Stimulated activated CD4-positive, alpha-beta T cell treated with anti-CD3 and anti-CD28 coated beads, Interleukin-1b, Interleukin-23, amount 100 ng/mL, for 4 hours (primary cell): Measurements from ENCODE around the gene RXRA.
"Not testable (repeated sequence)": the region's sequence is repeated elsewhere in the genome, so short reads cannot be mapped to it uniquely, and the experiment has no call there.

Experiments used
- DNase-seq, 2 donors: peaks; one replicate each; pipeline ENCODE4 v3.0.0-alpha.2; 2020; ENCODE audit warnings: low read depth in 2 of 2

Gene RXRA

DNA sequence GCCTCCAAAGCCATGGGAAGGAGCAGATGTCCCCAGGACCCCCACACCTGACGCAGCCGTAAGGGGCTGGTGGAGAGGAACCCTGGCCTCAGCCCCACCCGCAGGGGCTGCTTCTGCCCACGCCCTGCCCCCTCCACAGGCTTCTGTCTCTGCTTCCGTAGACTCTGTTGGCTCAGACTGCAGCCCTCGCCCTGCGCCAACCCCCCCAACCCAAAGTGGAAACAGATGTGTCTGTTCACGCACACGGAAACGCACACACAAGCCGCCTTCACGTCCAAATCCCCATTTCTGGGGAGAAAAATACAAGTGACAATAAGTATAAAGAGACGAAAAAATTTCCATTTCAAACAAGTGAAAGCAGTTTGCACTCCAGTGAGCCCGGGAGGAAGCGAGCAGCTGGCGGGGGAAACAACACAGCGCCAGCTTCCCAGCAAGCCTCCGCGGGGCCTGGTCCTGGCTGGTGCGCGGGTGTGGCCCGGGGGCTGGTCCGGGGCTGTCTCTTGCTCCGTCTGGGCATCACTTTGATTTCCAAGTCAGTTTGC is 32.6 kb upstream of the RXRA start:
- DNase-seq = no peak

DNA sequence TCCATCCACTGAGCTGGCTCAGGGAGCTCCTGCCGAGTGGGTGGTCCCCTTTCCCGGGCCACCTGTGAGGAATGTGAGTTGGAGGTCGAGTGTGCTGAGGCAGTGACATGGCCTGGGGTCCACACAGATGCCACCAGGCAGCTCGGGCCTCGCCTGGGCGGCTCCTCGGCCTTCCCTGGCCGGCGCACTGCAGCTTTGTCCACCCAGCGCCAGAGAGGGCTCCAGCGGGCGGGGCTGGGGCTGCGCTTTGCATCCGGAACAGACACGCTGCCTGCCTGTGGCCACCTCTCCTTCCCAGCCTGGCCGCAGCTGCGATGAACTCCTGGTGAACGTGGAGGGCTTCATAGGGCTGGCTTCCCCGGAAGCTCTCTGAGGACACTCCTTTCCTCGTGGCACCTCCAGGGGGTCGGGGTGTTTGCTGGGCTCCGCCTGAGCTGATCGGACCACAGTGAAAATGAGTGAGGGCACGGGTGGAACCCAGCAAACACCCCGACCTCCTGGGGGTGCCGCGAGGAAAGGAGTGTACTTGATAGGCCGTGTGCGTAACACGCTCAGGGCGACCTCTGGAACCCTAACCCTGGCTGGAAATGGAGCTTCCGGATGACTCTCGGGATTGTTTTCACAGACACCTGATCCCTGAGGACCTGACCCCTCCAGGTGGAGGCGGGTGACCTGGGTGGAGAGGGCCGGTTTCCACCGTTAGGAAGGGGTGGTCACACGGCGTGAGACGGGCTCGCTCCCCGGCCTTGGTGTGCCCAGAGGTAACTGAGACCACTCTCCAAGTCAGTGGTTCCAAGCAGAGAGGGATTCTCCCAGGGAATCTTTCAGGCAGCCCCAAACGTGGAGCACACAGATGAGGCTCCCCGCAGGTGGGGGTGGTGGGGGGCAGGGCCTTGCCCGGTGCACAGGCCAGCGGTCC is 31.8 kb upstream of the RXRA start:
- DNase-seq = no peak

DNA sequence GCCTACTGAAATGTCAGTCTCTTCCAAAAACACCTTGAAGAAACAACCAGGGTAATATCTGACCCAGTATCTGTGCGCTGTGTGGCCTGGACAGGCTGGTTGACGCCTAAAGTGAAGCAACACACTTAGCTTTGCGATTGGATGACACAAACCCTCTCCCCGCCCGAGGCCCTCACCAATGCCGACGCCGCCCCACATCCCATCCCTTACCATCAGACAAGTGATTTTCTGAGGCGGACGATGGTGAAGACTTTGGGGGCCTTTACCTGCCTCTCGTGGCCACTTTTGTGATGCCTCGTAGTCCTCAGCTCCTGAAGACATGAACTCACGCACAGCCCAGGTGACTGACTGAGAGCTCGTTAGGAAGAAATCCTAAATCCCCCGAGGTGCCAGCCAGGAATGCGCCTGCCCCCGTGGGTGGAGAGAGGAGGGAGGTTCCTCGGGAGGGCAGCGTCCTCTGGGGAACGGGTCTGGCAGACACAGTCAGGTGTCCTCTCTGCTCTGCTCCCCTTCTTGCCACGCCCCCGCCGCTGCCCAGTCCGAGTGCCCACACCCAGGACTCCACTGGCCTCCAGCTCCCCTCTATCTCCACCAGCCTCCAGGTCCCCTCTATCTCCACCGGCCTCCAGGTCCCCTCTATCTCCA is 31.0 kb upstream of the RXRA start:
- DNase-seq = no peak

DNA sequence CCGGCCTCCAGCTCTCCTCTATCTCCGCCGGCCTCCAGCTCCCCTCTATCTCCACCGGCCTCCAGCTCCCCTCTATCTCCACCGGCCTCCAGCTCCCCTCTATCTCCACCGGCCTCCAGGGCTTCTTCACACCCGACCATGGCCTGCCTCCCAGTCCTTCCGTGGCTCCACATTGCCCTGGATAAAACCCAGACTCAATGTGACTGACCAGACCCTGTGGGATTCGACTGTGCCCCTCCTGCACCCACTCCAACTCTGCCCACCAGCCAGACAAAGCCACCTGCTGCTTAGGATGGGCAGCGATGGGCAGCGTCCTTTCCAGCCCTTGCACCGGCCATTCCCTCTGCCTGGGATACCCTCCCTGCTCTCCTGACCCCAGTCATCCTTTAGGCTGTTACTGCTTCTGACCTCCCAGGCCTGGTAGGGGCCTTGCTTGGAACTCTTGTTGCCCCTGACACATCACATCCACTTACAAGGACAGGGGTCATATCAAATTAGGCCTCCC is 30.5 kb upstream of the RXRA start:
- no peak for DNase-seq

DNA sequence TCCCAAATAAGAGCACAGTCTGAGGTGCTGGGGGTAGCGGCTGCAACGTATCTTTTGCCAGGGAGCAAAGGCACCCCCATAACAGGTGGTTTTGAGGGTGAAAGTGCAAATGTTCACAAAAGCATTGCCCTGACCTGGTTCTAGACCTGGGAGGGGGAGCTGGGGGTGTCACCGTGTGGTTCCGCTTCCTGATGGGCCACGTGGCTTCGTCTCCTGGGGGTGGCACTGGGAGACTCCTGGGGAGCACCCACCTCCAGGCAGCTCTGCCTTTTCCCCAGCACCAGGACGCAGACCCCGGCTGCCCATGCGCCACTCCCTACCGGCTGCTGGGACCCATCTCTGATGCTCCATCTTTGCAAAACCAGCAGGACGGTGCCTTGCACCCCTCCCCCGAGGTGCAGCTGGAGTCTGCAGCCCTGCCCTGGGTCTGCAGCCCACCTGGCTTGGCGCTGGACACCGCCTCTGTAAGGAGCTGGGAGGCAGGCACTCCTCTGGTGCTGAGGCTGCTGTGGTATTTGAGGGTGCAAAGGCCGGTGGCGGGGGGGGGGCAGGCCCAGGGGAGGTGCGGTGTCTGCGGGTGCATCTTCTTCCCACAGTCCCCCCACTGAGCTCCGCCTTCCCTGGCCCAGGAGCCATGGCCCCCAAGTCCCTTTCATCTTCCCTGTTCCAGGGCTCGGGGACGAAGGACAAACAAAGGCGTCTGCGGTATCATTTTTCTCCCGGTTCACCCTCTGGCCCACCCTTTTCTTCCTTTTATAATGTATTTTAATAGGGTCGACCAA is 29.8 kb upstream of the RXRA start:
- DNase-seq = no peak

DNA sequence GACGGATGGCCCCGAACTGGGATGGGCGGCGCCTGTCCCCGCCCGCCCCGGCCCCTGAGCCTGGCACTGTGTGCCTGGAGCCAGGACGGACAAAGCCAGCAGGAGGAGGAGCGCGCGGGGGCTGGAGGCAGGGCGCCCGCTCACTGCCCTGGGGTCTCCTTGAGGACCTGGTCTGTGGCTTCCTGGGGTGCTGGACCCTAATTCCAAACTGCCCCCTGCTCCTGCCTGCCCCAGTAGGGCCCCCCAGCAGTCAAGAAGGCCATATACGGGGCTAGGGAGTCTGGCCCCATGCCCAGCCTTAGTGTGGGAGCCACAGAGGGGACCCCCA is 29.2 kb upstream of the RXRA start:
- DNase-seq = no peak

DNA sequence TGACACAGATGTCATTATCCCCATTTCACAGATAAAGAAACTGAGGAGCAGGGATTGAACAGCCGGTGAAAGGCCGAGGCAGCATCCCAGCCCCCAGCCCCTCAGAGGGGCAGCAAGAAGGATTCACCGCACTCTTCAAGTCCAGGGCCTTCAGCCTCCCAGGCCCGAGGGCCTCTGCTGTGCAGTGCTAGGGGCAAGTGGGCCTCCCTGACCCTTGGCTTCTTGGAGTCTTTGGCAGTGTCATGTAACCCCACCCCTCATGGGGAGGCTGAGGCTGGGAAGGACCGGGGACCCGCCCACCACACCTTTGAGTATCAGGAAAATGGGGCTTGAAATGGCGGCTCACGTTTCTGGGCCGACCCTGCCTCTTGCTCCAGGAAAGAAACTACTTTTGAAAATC is 28.7 kb upstream of the RXRA start:
- DNase-seq = no peak

DNA sequence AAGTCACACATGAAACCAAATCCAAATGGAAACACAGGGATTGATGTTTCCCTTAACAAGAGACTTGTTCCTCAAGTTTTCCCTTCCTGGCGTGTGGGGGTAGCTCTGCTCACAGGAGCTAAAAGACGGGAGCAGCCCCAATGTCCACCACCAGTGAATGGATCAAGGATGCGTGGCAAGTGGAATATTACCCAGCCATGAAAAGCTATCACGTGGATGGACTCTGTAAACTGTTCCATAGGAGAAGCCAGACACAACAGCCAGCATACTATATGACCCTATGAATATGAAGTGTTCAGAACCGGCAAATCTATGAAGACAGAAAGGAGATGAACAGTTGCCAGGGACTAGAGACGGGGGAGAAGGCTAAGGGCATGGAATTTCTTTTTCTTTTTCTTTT is 28.3 kb upstream of the RXRA start:
- DNase-seq = no peak

DNA sequence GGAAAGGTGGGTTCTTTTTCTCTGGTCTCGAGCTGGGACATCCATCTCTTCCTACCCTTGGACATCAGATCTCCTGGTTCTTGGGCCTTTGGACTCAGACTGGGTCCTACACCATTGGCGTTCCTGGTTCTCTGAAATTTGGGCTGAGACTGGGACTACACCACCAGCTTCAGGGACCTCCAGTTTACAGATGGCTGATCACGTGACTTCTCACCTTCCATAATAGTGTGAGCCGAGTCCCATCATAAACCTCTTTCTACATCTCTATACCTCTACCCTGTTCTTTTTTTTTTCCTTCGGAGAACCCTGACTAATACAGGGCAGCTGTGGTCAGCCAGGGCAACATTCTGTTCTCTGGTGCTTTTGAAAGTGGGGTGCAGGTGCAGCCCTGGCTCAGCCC is 27.2 kb upstream of the RXRA start:
- DNase-seq = no peak

DNA sequence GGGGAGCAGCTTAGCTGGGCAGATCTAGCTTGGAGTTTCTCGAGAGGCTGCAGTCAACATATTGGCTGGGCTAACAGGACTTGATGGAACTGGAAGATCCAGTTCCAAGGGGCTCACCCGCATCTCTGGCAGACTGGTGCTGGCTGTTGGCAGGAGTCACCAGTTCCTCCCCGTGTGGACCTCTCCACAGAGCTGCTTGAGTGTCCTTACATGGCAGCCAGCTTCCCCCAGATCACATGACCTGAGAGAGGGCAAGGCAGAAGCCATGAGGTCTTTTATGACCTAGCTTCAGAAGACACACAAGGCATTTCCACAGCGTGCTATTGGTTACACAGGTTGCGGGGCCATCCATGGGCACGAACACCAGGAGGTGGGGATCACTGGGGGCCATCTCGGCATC is 26.4 kb upstream of the RXRA start:
- no peak for DNase-seq

DNA sequence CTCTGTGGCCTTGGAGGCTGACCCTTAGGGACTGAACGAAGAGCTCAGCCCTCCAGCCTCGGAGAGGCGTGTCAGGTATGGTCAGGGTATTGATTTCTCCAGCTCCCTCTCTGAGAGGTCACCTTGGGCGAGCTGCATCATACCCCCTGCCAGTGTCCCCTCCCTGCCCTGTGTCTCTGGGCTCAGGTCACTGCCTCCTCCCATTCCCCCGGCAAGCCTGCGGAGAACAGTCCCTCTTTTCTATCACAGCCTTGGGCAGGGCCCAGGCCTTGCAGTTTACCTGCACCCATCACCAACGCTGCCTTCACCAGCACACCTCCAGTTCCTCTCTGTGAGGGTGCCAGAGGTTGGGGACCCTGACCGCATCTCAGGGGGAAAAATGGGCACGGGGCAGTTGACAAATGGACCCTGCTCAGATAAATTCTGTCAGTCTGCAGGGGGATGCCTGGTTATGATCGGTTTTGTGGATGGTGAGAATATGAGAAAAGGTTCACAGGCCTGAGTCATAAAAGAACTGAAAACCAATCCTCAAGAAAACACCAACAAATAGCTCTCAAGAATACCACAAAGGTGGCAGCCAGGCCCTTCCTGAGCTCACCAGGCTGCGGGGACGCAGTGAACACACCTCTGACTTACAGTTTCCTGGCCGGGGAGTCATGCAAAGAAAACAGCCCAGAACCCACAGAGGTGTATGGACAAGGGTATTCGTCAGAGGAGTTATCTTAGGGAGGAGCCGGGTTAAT is 24.7 kb upstream of the RXRA start:
- DNase-seq = peak in 1 of 2 donors; percentile 18

DNA sequence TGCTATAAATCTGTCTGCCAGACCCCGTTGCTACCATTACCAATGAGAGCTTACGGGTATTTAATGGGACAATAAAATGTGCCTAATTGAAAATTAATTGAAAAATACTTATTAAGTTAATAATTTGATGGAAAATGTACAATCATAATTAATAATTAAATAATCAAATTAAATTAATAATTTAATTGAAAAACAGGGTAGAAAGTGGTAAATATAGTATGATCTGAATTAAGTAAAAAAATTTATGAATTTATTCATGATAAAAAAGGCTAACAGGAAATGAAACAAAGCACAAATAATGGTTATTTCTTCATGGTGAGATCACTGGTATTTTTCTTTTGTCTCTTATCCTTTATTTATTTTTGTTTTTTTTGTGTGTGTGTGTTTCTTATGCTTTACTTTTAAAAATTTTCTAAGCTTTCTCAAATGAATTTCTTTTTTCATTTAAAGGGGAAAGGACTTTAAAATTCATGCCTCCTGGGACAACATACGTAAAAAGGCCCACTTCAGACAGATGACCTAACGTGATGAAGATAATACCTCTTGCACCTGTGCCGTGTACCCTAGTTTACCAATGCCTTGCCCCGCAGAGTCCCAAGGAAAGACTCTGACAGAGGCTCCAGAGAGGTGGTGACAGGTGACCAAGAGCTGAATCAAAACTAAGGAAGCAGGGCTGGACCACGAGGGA is 24.0 kb upstream of the RXRA start:
- no peak for DNase-seq

DNA sequence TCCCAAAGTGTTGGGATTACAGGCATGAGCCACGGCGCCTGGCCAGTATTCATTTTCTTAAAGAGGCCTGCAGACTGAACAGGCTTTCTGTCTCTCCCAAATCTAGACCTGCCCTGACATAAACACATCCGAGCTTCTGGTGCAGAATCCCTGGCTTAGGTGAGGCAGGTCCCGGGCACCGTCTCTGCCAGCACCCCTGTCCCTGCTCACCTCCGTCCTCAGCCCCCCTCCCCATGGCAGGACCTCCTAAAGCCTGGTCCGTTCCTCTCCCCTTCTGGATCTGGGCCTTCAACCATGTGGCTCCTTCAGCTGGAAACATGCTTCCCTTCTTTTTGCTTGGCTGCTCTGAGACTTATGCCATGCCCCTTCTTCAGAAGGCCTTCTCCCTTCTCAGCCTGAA is 22.7 kb upstream of the RXRA start:
- DNase-seq = no peak

DNA sequence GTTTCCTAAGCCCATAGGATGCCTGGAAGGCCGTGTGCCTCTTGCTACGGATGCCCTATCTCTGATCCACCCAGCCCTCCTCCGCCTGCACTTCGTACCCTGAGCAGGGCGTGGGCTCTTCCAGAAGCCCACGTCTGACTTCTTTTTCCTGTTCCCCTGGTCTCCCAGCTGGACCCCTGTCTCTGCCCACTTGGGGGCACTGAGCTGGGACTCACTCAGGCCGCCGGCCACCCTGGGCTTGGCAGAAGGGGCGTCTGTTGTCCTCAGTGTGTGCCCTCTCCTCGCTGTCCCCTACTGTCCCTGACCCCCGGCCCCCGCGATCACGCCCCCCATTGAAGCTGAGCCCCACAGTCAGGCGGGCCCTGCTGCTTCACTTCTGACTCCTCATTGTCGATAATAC is 22.0 kb upstream of the RXRA start:
- no peak for DNase-seq

DNA sequence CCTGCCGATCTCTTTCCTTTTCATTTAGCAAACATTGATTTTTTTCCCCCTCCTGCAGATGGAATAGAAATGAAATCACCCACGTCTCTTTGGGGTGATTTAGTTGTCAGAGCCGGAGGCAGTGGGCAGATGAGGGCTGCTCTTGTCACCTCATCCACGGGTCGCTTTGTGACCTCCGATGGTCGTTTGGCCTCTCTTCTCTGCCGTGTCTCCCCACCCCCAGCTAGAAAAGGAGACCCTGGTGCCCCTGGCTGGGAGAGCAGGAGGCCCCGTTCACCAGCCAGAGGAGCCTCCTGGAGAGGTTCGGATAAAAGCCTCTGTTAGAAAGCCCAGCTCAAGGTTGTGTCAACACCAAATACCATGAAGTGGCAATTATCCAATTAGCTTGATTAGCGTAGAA is 21.6 kb upstream of the RXRA start:
- DNase-seq = no peak

DNA sequence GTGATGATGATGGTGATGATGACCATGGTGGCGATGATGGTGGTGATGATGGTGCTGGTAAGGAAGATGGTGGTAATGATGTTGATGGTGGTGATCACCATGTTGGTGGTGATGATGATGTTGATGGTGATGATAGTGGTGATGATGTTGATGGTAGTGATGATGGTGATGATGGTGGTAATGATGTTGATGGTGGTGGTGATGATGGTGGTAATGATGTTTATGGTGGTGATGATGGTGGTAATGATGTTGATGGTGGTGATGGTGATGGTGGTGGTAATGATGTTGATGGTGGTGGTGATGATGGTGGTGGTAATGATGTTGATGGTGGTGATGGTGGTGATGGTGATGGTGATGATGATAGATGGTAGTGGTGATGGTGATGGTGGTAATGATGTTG is 20.7 kb upstream of the RXRA start:
- no peak for DNase-seq

DNA sequence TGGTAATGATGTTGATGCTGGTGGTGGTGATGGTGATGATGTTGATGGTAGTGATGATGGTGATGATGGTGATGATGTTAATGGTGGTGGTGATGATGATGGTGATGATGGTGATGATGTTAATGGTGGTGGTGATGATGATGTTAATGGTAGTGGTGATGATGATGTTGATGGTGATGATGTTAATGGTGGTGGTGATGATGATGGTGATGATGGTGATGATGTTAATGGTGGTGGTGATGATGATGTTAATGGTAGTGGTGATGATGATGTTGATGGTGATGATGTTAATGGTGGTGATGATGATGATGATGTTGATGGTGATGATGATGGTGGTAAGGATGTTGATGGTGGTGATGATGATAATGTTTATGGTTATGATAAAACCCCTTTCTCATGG is 20.2 kb upstream of the RXRA start:
- DNase-seq = not testable (repeated sequence)

DNA sequence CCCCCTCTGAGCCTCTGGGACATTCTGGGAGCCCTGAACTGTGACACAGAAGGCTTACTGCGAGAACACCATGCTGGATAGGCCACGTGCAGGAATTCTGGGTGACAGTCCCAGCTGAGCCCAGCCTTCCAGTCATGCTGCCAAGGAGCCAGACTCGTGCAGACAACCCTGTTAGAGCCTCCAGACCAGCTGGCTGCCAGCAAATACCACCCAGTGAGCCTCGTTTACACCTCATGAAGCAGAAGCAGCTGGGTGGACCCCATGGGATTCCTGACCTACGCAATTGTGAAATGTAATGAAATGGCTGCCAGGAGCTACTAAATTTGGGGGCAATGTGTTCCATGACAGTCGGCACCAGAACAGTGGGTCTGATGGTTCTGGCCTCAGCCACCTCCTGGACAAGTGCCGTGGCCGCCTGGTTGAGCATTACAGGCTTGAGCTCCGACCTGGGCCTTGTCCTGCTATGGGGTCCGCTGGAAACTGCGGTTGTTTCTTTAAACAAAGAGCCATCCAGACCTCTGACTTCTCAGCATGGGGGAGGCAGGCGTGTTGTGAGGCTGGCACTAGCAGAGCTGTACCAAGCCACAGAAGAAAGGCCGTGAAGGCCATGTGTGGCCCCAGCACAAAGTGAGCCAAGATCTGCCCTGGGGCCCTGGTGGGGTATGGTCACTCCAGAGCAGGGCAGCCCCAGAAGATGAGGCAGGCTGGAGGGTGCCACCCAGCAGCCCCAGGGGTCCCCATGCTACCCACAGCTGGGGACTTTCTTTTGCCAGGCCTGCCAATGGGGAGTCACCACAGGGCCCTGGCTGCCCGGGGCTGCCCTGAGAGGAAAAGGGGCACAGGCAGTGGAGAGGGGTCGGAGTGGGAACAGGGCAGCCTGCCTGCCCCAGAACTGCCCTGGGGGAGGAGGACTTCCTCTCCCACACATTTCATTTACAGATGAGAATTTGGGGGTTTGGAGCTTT is 19.3 kb upstream of the RXRA start:
- no peak for DNase-seq

DNA sequence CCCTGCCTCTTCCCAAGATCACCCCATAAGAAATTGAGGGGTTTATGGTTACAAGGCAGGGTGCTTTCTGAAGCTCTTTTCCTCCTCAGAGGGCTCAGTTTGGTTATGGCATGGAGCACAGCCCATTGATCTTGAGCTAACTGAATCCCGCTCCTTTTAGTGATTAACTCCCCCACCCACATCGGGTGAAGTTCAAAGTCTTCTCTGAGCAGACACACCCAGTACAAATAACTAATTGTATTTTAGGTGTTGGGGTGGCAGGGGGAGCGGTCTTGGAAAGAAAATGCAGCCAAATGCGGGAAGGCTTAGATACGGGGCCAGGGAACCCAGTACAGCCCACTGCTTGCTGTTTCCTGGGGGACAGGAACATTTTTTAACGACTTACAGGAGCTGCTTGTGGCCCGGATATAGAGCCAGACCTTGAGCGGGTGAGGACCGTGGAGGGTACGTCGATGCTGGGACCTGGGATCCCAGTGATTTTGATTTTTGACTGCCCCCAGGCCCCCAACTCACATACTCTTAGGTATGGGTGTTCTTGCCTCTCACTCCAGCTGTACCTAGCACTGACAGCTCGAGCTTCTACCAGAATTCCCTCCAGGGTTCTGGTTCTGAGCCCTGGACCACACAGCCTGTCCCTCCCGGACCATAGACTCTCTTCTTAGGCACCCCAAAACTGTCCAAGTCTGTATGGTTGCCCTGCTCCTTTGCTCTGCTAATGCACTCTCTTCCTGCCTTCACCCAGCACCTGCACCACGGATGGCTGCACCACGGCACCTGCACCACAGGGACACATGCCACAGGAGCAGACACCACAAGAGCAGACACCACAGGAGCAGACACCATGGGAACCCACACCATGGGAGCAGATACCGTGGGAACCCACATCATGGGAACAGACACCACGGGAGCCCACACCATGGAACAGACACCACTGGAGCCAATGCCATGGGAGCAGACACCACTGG is 18.3 kb upstream of the RXRA start:
- DNase-seq = no peak
